Measurements from ENCODE around the gene UNKL. TPM values are rescaled to one million over a fixed set of nuclear protein-coding genes. Genes with fewer than 3 reads are reported as not detected.
"Not testable (repeated sequence)": the region's sequence is repeated elsewhere in the genome, so short reads cannot be mapped to it uniquely, and the experiment has no call there.

UNKL gene
- total RNA-seq, 1 donor from 2014 or later: 30.7 TPM

DNA sequence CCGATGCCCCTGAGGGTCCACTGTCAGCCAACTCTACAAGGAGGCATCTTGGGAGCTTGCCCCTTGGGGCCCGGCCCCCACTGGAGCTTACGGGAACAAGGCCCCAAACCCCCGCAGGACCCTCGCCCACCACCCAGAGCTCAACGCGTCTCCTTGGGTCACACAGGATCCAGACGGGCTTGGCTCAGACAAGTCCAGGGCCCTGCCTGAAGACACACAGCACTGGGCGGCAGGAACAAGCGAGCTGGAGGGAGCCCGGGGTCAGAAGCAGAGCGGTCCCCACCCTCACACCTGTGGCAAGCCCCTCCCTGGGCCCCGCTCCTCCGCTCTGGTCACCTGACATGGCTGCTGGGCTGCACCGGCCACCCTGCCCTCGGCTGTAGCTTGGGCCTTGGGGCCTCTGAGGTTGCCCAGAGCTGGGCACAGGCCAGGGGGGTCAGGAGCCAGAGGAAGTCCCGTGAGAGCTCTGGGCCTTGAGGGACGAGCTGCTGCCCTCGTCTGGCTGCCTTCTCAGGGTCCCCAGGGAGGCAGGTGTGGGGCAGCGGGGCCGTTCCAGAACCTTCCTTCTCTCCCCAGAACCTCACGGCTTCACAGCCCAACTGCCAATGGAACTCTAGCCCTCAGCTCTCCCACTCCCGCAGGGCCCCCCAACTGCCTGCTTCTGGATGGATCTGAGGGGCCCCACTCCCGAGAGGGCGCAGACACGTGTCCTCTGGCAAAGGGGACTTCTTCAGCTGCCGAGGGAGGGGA lies 29.7 kb upstream of the UNKL start, which contains the start of gene CCDC154:
CCDC154 (minus strand) TSS at position 577 of the 750 bp plus-strand sequence; CDS start at position 343, 234 bp downstream.
- TF ChIP-seq, protein P1, sequence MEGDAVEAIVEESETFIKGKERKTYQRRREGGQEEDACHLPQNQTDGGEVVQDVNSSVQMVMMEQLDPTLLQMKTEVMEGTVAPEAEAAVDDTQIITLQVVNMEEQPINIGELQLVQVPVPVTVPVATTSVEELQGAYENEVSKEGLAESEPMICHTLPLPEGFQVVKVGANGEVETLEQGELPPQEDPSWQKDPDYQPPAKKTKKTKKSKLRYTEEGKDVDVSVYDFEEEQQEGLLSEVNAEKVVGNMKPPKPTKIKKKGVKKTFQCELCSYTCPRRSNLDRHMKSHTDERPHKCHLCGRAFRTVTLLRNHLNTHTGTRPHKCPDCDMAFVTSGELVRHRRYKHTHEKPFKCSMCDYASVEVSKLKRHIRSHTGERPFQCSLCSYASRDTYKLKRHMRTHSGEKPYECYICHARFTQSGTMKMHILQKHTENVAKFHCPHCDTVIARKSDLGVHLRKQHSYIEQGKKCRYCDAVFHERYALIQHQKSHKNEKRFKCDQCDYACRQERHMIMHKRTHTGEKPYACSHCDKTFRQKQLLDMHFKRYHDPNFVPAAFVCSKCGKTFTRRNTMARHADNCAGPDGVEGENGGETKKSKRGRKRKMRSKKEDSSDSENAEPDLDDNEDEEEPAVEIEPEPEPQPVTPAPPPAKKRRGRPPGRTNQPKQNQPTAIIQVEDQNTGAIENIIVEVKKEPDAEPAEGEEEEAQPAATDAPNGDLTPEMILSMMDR (IDR thresholded peaks at IDR 0.05; ENCODE audit: partially characterized antibody, unreplicated experiment): no peak
- Mint-ChIP-seq H3K27me3 (ENCODE audit: unreplicated experiment) (no peaks in the 10 kb centered on the region), H3K27ac (ENCODE audit: unreplicated experiment) (no peak within 1 kb of the TSS), H3K4me3 (ENCODE audit: unreplicated experiment) (no peak within 1 kb of the TSS), H3K9me3 (ENCODE audit: unreplicated experiment) (peaks cover 5% of the 10 kb centered on the region), H3K4me1 (ENCODE audit: low read depth, unreplicated experiment) (no peaks in the 10 kb centered on the region), H3K36me3 (ENCODE audit: unreplicated experiment) (no peaks in the 10 kb centered on the region)
- DNase-seq: no peak

DNA sequence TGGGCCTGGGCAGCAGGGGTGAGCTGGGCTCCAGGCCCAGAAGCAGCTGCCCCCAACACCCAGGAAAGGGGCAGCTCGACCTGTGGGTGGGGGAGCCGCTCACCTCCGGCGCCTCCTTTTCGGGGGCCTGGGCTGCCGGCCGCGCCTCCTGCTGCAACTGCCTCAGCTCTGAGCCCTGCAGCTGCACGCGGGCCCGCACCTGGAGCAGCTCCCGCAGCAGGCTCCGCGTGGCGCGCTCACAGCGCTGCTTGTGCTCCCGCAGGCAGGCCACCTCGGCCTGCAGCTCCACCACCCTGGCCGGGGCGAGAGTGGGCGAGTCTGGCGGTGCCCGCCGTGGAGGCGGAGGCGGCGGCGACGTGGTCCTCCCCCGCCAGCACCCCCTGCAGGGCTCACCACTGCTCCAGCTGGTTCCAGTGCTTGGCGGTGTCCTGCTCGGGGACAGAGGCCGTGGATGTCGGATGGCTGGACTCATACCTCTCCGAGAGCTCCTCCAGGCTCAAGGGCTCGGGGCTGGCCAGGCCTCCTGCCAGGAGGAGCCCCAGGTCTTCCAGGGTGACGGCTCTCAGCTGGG lies 29.0 kb upstream of the UNKL start:
- Mint-ChIP-seq H3K4me3 (ENCODE audit: unreplicated experiment) (no peak overlapping the region), H3K27ac (ENCODE audit: unreplicated experiment) (no peak overlapping the region), H3K36me3 (ENCODE audit: unreplicated experiment) (no peaks in the 10 kb centered on the region), H3K9me3 (ENCODE audit: unreplicated experiment) (peaks cover 5% of the 10 kb centered on the region), H3K4me1 (ENCODE audit: low read depth, unreplicated experiment) (no peaks in the 10 kb centered on the region), H3K27me3 (ENCODE audit: unreplicated experiment) (no peaks in the 10 kb centered on the region)
- no peak for DNase-seq
- TF ChIP-seq, protein P1 (IDR thresholded peaks at IDR 0.05; ENCODE audit: partially characterized antibody, unreplicated experiment): no peak

DNA sequence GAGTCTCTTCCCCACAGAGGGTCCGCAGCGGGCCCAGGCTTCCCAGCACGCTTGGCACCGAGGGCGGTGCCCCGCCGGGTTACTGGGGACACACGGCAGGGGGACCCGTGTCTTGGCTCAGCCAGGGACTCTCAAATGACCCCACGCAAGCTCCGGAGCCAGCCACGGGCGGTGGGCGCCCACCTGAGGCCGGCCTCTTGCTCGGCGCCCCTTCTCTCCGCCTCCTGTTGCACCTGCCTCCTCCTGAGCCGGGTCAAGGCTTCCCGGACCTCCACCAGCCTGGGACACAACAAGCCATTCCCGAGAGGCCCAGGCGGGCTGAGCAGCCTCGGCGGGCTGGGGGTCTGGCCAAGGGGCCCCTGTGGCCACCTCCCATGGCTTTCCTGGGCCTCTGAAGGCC lies 28.2 kb upstream of the UNKL start:
- H3K36me3 Mint-ChIP-seq (ENCODE audit: unreplicated experiment): no peaks in the 10 kb centered on the region
- H3K4me3 Mint-ChIP-seq (ENCODE audit: unreplicated experiment): no peak overlapping the region
- H3K4me1 Mint-ChIP-seq (ENCODE audit: low read depth, unreplicated experiment): no peaks in the 10 kb centered on the region
- no peaks in the 10 kb centered on the region for H3K27me3 Mint-ChIP-seq (ENCODE audit: unreplicated experiment)
- peak; percentile 12 for DNase-seq
- peaks cover 3% of the 10 kb centered on the region for H3K9me3 Mint-ChIP-seq (ENCODE audit: unreplicated experiment)
- TF ChIP-seq, protein P1 (IDR thresholded peaks at IDR 0.05; ENCODE audit: partially characterized antibody, unreplicated experiment): no peak
- no peak overlapping the region for H3K27ac Mint-ChIP-seq (ENCODE audit: unreplicated experiment)

- no peak overlapping the region for H3K4me3 Mint-ChIP-seq (ENCODE audit: unreplicated experiment)
- H3K4me1 Mint-ChIP-seq (ENCODE audit: low read depth, unreplicated experiment): no peaks in the 10 kb centered on the region
- peak; percentile 6 for DNase-seq
- TF ChIP-seq, protein P1 (IDR thresholded peaks at IDR 0.05; ENCODE audit: partially characterized antibody, unreplicated experiment): no peak
- H3K27me3 Mint-ChIP-seq (ENCODE audit: unreplicated experiment): peaks cover under 1% of the 10 kb centered on the region
- H3K36me3 Mint-ChIP-seq (ENCODE audit: unreplicated experiment): no peaks in the 10 kb centered on the region
- H3K9me3 Mint-ChIP-seq (ENCODE audit: unreplicated experiment): peaks cover 3% of the 10 kb centered on the region
- no peak overlapping the region for H3K27ac Mint-ChIP-seq (ENCODE audit: unreplicated experiment)
These were observed 26.9 kb upstream of the UNKL start for GRCh38 chr16:1441391-1441829.

GRCh38 chr16:1439699-1440074 lies 25.2 kb upstream of the UNKL start:
- DNase-seq; H3K36me3 Mint-ChIP-seq (ENCODE audit: unreplicated experiment); H3K27me3 Mint-ChIP-seq (ENCODE audit: unreplicated experiment); H3K4me3 Mint-ChIP-seq (ENCODE audit: unreplicated experiment); H3K9me3 Mint-ChIP-seq (ENCODE audit: unreplicated experiment); H3K4me1 Mint-ChIP-seq (ENCODE audit: low read depth, unreplicated experiment): not testable (repeated sequence)
- H3K27ac Mint-ChIP-seq (ENCODE audit: unreplicated experiment): peak overlapping the region; percentile 48
